ENCODE results near the gene JAG2. TPM values are rescaled to one million over a fixed set of nuclear protein-coding genes. Genes with fewer than 3 reads are reported as not detected.

JAG2 gene
- total RNA-seq, 1 experiment from 2014 or later = 43.7 TPM

- BruUV-seq (replicated peaks) = no TSS peak
- intact Hi-C loops (cut with micrococcal nuclease; ENCODE audit: unreplicated experiment) (no loop called here), in situ Hi-C loops (cut with HindIII; ENCODE audit: low pct_unique_long_range_greater_than_20kb, low sequenced_read_pairs) (no loop called here)
- no peaks in the 10 kb centered on the region for H3K27me3 ChIP-seq (ENCODE audit: control insufficient read depth, insufficient read depth, low read length)
- no peaks in the 10 kb centered on the region for H3K9me3 ChIP-seq (ENCODE audit: control insufficient read depth, insufficient read depth, low read depth, low read length)
- no peak for ATAC-seq
- no peaks in the 10 kb centered on the region for H3K4me1 ChIP-seq (ENCODE audit: control insufficient read depth, insufficient read depth, low read length)
- CTCF ChIA-PET = no interaction called here
- no peak overlapping the region for H3K4me3 ChIP-seq (ENCODE audit: low read depth in 2 of 2, low read length in 2 of 2)
- H3K27ac ChIP-seq (ENCODE audit: low read length) = no peak overlapping the region
- TF ChIP-seq SIN3A (IDR thresholded peaks at IDR 0.05; ENCODE audit: borderline replicate concordance, insufficient read depth, low read depth, low read length) (no peak), POLR2AphosphoS5 (IDR thresholded peaks at IDR 0.05; ENCODE audit: low read depth, low read length) (no peak), CTCF (IDR thresholded peaks at IDR 0.05) (no peak), REST (IDR thresholded peaks at IDR 0.05; ENCODE audit: insufficient read depth in 1 of 2, low read depth in 2 of 2, low read length in 1 of 2) (no peak), TCF7L2 (IDR thresholded peaks at IDR 0.05; ENCODE audit: low read depth, low read length) (no peak)
- no peaks in the 10 kb centered on the region for H3K36me3 ChIP-seq (ENCODE audit: control insufficient read depth, insufficient read depth, low read length)
- DNase-seq (ENCODE audit: low read depth, low spot score) = no peak
- POLR2A ChIA-PET = no interaction called here
These were observed 42.2 kb downstream of the JAG2 start for GRCh38 chr14:105126126-105126980.

- no TSS peak for BruUV-seq (replicated peaks)
These were observed 43.8 kb downstream of the JAG2 start for GRCh38 chr14:105124823-105125222.

More at GRCh38 chr14:105124823-105125222, 43.8 kb downstream of the JAG2 start:
- in situ Hi-C loops (cut with HindIII; ENCODE audit: low pct_unique_long_range_greater_than_20kb, low sequenced_read_pairs) = no loop called here
- ChIA-PET POLR2A (no interaction called here), CTCF (no interaction called here)
- TF ChIP-seq TCF7L2 (IDR thresholded peaks at IDR 0.05; ENCODE audit: low read depth, low read length) = no peak
- TF ChIP-seq REST (IDR thresholded peaks at IDR 0.05; ENCODE audit: insufficient read depth in 1 of 2, low read depth in 2 of 2, low read length in 1 of 2) = no peak
- TF ChIP-seq POLR2AphosphoS5 (IDR thresholded peaks at IDR 0.05; ENCODE audit: low read depth, low read length) = no peak
- no peak for TF ChIP-seq SIN3A (IDR thresholded peaks at IDR 0.05; ENCODE audit: borderline replicate concordance, insufficient read depth, low read depth, low read length)
- Histone ChIP-seq H3K27ac (ENCODE audit: low read length) (no peak overlapping the region), H3K4me3 (ENCODE audit: low read depth in 2 of 2, low read length in 2 of 2) (no peak overlapping the region), H3K36me3 (ENCODE audit: control insufficient read depth, insufficient read depth, low read length) (no peaks in the 10 kb centered on the region), H3K27me3 (ENCODE audit: control insufficient read depth, insufficient read depth, low read length) (no peaks in the 10 kb centered on the region), H3K9me3 (ENCODE audit: control insufficient read depth, insufficient read depth, low read depth, low read length) (no peaks in the 10 kb centered on the region), H3K4me1 (ENCODE audit: control insufficient read depth, insufficient read depth, low read length) (no peaks in the 10 kb centered on the region)
- DNase-seq (ENCODE audit: low read depth, low spot score) (no peak), ATAC-seq (no peak)
- intact Hi-C loops (cut with micrococcal nuclease; ENCODE audit: unreplicated experiment) = no loop called here

All from Panc1 (cell line).